GM04504 (cell line): ENCODE data around the gene BOLL.
"Not testable (repeated sequence)": the region's sequence is repeated elsewhere in the genome, so short reads cannot be mapped to it uniquely, and the experiment has no call there.

Source experiments
- DNase-seq: peaks from one replicate; pipeline ENCODE4 v3.0.0-alpha.2; 2012; ENCODE audit warnings: low read depth

BOLL gene, protein sequence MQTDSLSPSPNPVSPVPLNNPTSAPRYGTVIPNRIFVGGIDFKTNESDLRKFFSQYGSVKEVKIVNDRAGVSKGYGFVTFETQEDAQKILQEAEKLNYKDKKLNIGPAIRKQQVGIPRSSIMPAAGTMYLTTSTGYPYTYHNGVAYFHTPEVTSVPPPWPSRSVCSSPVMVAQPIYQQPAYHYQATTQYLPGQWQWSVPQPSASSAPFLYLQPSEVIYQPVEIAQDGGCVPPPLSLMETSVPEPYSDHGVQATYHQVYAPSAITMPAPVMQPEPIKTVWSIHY

DNA sequence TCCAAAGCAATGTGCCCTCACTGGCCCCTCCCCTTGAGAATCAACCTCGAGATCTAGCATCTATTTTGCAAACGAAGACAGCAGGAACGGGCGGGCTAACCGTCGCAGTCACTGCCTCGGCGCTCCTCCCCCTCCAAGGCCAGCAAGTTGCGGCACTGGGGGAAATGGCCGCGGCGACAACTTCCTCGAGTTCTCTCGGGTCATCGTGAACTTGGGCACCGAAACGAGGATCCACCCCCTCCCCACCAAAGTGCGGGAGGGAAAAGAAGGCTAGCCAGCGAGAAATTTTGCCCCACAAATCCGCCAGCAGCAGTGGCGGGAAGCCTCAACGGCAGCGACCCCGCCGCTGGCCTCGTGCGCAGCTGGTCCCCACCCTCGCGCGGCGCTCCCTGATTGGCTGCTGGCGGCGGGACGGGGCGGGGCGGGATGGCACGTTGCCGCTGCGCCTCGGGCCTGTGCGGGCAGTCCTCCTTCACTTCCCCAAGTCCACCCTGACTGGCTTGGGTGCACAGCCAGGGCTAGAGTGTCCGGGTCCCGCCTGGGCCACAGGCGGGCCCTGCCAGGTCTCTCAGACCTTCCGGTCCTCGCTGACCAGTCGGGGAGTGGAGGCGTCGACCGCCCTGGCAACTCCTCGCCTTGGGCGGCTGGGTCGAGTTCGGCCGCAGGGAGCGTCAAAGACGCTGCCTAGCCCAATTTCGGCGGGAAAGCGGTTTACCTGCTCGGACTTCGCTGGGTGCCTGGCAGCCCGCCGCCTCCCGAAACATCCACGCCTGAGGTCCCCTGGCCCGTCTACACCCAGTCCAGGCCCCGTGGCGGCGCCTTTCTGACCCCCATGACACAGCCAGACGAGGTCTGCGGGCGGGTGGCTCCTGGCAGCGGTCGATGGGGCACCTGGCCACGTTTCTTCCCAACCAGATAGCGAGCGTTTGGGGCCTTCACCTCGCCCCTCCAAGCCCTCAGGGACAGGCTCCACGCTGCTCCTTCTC is at the start of gene BOLL:
Gene BOLL (minus strand): TSS at position 364 of the 986 bp plus-strand sequence. CDS start 3,469 bp downstream, outside the sequence.
- no peak for DNase-seq

DNA sequence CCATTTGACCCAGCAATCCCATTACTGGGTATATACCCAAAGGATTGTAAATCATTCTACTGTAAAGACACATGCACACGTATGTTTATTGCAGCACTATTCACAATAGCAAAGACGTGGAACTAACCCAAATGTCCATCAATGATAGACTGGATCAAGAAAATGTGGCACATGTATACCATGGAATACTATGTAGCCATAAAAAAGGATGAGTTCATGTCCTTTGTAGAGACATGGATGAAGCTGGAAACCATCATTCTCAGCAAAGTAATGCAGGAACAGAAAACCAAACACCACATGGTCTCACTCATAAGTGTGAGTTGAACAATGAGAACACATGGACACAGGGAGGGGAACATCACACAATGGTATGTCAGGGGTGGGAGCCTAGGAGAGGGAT is 49.7 kb upstream of the BOLL start:
- not testable (repeated sequence) for DNase-seq

DNA sequence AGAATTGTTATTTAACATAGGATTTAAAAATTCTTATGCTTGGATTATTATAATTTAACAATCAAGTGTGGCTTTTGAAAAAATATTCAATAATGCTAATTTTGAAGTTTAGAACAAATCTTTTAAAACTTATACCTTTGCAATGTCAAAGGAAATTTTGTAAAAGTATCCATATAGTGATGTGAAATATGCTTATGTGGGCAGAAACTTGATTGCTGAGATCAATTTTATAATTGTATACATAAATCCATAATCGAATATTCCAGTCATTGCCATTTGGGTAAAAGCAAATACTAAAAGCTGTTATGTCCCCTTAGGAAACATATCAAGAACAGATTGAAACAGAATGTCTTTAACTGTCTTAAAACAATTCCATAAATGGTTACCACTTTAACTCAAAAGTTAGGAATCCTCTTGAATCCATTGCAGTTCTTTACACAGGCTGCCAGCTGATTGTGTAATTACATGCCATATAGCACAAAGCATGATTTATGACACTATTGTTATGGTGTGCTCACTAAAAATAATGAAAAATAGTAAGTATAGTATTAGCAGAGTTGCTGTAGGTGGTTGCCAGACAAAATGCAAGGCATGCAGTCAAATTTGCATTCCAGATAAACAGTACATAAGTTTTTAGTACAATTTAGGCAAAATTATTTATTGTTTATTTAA is 43.5 kb upstream of the BOLL start:
- peak; percentile 24 for DNase-seq

DNA sequence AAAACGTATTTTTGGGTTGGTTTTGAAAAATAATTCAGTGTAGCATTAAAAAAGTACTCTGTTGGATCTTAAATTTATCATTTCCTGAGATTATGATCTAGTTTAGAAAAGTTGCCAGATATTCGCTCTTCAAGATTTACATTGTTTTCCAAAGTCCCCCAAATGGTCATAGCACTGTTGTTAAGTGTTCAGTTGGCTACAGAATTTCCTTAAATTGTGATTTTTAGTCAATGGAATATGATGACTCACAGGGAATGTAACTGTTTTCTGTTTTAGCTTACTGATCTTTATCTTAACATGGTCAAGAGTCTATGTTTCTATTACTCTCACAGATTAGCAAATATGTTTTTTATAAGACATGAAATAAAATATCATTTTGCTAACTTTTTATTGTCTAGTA is 42.5 kb upstream of the BOLL start:
- DNase-seq: no peak

DNA sequence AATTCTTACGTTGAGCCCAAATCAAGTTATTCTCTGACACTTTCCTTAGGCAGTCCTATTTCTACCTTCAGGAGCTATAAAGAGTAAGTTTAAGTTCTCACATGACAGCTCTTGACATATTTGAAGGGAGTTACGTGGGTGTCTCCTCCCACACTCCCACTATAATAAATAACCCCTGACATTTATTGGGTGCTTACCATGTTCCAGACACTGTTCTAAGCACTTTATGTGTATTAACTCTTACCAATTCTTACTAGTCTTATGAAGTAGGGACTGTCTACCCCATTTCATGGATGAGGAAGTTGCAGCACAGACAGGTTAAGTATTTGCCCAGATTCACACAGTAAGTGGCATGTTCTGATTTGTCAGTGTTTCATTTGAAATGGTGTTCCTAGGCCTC is 37.2 kb upstream of the BOLL start:
- DNase-seq: no peak

DNA sequence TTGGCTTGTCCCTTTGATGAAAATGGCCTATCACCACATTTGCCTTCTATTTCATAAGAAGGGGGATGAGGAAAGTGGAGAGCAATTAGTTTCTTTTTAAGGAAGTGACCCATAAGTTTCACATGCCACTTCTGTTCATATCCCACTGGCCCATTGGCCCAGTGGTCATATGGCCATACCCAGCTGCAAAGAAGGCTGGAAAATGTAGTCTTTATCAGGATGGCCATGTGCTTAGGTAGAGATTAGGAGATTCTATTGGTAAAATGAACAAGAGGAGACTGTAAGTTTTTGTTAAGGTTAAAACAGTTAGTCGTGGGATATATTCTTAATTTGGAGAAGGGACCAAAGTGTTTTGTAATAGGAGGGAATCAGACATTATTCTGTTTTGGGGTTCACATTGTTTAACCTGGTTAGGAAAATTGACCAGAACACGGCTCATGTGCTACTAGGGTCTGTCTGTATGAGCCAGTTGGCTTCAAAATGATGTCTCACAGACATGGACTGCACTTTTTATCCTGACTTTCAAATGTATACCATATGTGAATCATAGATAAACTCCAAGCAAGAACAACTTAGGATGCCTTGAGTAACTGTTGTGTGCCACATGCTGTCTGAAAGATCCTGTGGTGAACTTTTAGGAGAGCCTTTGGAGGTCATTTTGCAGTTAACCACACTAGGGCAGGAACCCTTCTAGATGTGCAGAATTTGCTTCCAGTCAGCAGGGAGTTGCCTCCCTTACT is 36.6 kb upstream of the BOLL start:
- DNase-seq: no peak

DNA sequence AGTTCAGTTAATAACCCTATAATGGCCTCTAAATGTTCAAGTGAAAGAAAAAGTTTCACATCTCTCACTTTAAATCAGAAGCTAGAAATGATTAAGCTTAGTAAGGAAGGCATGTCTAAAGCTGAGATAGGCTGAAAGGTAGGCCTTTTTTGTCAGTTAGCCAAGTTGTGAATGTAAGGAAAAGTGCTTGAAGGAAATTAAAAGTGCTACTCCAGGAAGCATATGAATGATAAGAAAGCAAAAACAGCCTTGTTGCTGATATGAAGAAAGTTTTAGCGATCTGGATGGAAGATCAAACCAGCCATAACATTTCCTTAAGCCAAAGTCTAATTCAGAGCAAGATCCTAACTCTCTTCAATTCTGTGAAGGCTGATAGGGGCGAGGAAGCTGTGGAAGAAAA is 29.4 kb upstream of the BOLL start:
- DNase-seq: no peak

DNA sequence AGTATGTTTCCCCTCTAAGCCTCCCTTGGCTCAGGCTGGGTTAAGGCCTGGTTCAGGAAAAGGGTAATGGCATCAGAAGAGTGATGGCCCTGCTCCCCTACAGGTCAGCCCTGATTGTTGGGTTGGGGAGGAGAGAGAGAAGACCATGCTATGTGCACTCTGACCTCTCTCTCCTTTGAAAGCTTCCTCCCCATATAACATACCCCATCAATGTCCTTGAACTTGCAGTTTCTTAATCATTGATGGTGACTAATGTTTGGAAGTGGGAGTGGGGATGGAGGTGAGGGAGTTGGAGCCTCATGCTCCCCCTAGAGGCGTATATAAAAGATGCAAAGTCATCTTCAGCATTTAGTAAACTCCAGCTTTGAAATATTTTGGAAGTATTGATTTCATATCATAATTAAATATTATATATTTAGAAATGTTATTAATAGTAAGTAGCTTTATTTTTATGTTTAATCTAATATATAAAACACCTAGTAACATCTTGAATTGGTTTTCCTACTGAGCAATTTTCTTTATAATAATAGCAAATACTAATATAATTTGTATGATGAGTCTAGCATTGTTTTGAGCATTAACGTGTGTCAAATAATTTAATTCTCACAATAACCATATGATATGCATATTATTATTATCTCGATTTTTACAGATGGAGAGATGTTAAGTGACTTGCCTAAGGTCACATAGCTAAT is 28.1 kb upstream of the BOLL start:
- no peak for DNase-seq

DNA sequence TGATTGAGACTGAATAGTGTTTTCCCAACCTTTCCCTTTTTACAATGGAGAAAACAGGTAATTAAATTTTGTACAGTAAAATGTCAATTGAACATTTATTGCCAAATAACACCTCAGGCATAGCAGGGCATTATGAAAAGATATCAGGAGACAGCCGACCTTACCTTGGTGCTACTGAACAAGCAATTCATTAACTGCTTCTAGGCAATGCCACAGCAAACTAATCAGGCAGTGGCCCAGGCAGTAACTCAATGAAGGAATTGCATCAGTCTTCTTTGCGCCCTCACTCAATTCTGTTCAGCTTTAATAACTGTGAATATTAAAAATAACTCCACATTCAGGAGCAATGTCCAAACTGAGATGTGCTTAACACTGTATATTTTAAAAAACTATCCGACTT is 25.4 kb upstream of the BOLL start:
- DNase-seq: no peak

DNA sequence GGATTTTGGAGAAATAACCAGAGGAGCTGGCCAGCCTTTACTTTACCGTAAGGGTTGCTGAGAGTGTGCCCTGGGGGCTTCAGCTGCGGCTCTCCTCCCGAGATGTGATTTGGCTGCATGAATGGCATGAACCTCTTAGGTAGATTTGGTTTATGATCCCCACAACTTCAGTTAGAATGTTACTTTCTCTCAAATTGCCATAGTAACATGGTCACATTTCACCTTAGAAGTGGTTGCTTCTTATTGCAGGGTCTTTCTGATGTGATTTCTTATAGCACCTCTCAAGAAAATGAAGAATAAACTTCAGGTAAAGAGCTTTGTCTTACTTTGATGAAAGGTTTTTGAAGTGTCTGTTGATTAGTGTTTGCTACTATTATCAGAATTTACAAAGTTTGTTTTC is 24.9 kb upstream of the BOLL start:
- no peak for DNase-seq

DNA sequence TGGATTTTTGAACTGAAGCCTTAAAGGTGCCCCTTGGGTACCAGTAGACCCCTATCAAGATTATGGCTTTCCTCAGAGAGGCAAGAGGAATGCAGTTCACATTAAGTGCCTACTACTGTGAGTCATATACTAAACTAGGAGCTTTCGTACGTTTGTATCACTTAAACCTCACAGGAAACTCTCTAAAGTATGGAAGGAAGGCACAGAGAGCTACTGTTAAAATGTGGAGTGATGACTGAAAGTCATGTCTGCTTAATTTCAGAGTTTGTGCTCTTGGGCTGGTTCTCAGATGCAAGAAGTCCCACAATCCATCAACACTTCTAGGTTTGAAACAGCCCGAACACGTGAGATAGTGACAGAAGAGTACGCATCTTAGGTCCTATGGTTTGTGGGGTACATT is 23.9 kb upstream of the BOLL start:
- no peak for DNase-seq

DNA sequence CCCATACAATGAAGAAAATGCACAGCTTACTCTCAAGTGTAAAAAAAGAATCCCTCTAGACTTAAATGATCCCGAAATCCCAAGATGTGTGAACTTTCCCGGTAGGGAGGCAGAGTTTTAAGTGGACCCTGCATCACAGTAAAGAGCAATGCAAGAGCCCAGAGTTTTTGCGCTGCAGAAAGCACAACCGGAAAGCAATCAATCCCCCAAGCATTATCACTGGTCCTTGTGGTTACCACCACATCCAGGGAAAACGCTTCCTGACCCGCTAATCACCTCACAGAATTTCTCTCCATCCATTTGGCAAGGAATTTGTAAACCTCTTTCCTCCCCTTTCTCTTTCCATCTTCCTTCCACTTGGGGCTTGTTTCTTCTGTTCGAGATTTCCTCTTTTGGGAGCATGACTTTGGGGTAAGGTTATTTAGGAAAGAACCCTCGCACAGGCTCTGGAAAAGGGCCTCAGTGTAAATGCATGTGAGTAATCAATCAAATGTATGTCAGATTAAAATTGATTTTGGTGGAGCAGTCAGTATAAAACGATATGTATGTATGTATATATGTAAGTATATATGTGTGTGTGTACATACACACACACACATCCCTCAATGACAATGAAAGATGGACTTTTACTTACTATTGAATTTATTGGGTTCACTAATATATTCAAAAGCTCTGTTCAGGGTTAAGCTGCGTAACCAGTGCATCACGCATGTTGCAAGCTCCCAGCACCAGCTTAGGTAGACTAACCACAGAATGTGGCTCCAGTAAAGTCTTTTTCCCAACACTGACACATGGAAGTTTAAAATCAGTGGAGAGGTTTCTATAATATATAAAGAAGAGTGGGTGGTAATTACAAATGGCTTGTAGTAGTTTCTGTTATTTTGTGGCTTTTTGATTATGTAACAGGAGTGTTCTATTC is 20.9 kb upstream of the BOLL start:
- DNase-seq: no peak

DNA sequence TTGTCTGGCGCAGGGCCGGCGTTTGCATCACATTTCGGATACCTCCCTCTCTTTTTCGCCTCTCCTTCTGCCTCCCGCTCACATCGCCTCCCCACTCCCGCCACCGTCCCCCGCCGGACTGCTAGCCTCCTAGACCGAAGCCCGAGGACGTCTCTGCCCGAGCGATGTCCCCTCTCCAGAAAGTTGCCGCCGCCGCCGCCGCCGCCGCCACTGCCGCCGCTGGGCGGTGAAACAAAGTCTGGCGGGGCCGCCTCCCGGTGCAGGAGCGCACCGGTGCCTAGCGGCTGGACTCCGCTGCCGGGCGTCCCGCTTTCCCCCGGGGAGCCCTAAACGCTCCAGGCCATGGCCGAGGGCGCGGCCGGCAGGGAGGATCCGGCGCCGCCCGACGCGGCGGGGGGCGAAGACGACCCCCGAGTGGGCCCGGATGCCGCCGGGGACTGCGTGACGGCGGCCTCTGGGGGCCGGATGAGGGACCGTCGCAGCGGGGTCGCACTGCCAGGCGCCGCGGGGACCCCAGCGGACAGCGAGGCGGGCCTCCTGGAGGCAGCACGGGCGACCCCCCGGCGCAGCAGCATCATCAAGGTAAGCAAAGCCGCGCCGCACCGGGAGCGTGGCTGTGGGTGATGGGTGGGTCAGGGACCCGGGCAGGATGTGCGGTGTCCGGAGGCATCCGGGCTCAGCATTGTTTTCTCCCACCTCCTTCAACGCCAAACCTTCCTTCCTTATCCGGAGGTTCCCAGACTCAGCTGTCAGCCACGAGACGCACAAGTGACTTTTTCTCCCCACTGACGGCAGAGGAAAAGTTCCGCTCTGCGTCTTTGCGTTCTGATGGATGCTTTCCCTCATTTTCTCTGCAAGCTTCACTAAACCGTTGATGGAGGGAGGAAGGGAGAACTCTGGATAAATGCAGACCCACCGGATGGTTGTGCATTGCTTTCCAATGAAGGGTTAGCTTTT is 19.9 kb upstream of the BOLL start:
- DNase-seq: no peak

DNA sequence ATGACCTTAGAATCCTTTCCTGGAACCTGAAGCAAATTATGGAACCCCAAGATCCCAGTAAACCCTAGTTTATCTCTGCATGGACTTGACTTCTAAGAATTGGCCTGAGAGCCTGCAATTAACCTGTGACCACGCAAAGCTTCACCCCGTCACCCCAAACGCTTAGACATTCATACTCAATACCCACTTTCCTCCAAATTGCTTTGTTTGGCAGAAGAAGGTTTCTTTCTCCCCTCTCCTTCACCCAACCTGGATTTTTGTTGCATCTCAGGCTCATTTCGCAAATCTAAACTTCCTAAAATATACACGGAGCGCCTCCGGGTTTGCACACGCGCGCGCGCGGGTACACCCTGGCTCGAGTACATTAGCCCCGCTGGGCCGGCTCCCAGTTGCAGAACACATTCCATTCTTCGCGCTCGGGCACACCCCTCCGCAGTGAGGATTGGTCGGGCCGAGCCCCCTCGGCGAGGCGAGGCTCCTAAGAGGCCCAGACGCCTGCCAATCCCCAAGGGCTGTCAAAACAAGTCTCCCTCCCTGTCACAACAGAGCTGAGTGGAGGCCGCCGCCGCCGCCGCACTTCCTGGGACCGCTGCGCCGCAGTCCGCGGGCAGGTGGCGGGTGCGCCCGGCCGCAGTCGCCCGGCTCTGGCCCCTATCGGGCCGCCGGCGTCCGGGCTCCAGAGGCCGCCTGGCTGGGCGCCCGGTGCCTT is 19.1 kb upstream of the BOLL start, which contains the start of gene PLCL1:
Gene PLCL1 (plus strand): TSS at position 545 of the 709 bp plus-strand sequence.
- peak; percentile 79 for DNase-seq

DNA sequence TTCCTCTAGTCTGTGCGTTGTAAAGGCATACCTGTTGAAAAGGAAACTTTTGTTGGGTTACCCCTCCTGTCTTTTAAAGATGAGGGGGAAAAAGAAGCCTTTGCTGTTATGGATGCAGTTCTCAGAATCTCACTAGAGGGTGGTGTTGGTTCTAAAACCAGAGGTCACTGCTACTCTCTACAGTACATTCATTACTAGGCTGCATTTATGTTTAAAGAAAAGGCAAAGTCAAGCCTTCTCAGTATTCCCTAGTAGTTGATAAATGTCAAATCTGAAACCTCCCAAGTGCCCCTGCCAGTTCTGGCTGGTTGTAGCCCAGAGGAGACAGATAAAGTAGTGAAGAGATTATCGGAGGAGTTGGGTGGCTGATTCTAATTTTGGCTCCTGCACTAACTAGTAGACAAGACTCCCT is 17.9 kb upstream of the BOLL start:
- no peak for DNase-seq

DNA sequence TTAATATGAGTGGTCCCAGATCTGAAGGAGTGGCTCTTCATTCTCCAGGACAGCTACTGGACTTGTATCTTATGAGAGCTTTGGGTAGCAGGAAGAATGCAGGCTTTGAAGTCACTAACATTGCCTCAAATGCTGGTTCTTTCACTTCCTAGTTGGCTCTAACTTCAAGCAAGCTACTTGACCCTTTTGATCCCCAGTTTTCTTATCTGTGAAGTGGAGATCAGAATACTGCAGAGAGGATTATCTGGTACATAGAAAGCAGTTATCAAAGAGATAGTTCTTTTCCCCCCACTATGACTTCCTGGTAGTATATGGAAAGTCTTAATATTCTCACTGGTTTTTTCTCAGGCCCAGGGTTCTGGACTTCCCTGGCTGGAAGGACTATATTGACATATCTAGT is 15.9 kb upstream of the BOLL start:
- DNase-seq: no peak

DNA sequence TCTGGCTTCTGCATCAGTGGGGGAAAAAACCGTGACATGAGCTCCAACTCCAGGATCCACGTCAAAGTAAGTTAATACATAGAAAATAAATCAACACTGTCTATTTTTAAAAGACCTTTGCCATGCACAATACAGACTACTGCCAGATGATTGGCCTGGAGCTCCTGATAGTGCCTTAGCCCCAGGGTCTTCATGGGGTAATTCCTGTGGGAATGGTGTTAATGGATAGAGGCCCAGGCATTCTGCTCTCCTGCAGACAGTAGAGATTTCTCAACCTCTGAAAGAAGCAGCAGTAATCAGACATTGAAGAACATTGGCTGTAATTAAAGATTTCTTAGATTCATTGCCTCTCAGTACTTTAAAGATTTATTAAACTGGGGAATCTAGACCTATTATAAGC is 15.0 kb upstream of the BOLL start:
- no peak for DNase-seq

DNA sequence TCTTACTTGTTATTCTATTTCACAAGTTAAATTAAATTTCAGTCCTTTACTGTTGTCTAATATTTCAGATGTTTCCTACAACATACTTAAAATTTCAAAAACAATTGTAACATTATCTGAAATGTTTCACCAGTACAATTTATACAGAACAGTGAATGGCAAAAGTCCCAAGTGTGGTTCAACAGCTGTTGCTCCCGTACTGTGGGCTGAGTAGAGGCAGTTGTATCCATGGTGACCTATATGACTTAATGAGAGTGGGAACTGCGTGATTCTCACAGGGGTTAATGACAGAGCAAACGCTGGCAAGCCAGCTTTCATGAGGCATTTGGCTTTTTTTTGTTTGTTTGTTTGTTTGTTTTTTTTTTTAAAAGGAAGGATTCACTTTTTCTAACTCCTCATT is 13.9 kb upstream of the BOLL start:
- DNase-seq: no peak
